AG04449 (cell line): ENCODE results near the gene STK32B.
"Not testable (repeated sequence)": the region's sequence is repeated elsewhere in the genome, so short reads cannot be mapped to it uniquely, and the experiment has no call there.

Source experiments
- CTCF ChIA-PET: fragments of 350-600 bp; formaldehyde crosslinking; extraction: SDS; loops from one replicate; lab custom pipeline; 2021; ENCODE audit warnings: antibody characterized with exemption; lab: Yijun Ruan, JAX
- POLR2A ChIA-PET: fragments of 400-600, 350-600 bp; formaldehyde crosslinking; extraction: SDS; loops from one replicate; lab custom pipeline; 2020; ENCODE audit warnings: antibody characterized with exemption, inconsistent platforms; lab: Yijun Ruan, JAX
- DNase-seq: peaks from one replicate; pipeline ENCODE4 v3.0.0-alpha.2; 2010; ENCODE audit warnings: low read depth, low spot score
- H3K4me3 ChIP-seq: 2 replicates; pipeline ENCODE4 v1.5.1; 2011; ENCODE audit warnings: low read depth, mild to moderate bottlenecking, control low read depth, low read length
- TF ChIP-seq, protein P1 (sequence below): IDR thresholded peaks from one replicate; pipeline ENCODE4 v1.5.1; 2011; ENCODE audit warnings: mild to moderate bottlenecking, moderate library complexity, low read length, control low read depth, inconsistent platforms; ENCODE audit not compliant: insufficient read depth; ENCODE audit errors: missing control alignments

STK32B gene

DNA sequence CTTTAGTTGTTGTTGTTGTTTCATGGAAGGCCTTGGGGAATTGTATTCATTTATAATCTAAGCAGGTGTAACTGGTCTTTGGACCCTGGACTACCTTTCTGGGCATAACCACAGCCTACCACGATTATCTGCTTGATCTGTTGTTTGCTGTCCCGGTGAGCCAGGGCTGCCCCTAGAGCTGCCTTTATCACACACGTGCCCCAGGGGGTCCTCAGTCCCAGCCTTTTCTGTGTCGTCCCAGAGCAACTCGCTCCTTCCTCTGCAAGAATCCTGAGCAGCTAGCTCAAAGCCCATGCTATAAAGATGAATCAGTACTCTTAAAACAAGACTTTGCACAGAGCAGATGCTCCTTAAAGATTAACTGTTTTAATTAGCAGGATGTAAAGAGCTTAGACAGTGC is 383.9 kb downstream of the STK32B start:
- ChIA-PET POLR2A (no interaction called here), CTCF (no interaction called here)
- no peak overlapping the region for H3K4me3 ChIP-seq
- TF ChIP-seq, protein P1, sequence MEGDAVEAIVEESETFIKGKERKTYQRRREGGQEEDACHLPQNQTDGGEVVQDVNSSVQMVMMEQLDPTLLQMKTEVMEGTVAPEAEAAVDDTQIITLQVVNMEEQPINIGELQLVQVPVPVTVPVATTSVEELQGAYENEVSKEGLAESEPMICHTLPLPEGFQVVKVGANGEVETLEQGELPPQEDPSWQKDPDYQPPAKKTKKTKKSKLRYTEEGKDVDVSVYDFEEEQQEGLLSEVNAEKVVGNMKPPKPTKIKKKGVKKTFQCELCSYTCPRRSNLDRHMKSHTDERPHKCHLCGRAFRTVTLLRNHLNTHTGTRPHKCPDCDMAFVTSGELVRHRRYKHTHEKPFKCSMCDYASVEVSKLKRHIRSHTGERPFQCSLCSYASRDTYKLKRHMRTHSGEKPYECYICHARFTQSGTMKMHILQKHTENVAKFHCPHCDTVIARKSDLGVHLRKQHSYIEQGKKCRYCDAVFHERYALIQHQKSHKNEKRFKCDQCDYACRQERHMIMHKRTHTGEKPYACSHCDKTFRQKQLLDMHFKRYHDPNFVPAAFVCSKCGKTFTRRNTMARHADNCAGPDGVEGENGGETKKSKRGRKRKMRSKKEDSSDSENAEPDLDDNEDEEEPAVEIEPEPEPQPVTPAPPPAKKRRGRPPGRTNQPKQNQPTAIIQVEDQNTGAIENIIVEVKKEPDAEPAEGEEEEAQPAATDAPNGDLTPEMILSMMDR, result no peak
- DNase-seq, result no peak

DNA sequence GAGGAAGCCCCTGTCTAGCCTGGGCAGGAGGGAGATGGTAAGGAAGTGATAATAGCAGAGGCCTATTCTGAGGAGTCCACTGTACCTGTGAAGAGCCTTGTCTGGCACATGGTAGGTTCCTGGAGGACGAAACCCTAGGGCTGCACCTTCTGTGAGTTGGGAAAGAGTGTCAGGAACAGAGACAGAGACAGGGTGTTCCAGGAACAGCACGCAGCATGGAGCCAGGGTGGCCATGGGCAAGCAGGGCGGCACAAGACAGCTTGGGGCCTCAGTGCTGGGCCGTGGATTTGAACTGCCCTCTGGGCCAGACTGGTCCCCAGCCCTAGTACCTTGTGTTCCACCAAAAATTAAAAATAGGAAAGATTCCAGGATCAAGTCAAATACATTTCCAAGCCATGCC is 384.5 kb downstream of the STK32B start:
- no peak overlapping the region for H3K4me3 ChIP-seq
- TF ChIP-seq, protein P1, result no peak
- ChIA-PET CTCF (no interaction called here), POLR2A (no interaction called here)
- no peak for DNase-seq

DNA sequence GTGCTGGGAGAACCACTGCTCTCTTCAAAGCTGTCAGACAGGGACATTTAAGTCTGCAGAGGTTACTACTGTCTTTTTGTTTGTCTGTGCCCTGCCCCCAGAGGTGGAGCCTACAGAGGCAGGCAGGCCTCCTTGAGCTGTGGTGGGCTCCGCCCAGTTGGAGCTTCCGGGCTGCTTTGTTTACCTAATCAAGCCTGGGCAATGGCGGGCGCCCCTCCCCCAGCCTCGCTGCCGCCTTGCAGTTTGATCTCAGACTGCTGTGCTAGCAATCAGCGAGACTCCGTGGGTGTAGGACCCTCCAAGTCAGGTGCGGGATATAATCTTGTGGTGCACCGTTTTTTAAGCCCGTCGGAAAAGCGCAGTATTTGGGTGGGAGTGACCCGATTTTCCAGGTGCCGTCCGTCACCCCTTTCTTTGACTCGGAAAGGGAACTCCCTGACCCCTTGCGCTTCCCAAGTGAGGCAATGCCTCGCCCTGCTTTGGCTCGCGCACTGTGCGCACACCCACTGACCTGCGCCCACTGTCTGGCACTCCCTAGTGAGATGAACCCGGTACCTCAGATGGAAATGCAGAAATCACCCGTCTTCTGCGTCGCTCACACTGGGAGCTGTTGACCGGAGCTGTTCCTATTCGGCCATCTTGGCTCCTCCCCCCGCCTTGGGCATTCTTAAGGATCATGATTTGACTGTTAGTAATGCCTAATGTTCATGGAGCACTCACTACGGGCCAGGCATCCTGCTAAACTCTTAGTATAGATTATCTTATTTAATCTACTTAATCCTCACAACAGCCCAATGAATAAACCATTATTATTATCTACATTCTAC is 392.9 kb downstream of the STK32B start:
- H3K4me3 ChIP-seq, DNase-seq, POLR2A ChIA-PET, CTCF ChIA-PET: not testable (repeated sequence)

DNA sequence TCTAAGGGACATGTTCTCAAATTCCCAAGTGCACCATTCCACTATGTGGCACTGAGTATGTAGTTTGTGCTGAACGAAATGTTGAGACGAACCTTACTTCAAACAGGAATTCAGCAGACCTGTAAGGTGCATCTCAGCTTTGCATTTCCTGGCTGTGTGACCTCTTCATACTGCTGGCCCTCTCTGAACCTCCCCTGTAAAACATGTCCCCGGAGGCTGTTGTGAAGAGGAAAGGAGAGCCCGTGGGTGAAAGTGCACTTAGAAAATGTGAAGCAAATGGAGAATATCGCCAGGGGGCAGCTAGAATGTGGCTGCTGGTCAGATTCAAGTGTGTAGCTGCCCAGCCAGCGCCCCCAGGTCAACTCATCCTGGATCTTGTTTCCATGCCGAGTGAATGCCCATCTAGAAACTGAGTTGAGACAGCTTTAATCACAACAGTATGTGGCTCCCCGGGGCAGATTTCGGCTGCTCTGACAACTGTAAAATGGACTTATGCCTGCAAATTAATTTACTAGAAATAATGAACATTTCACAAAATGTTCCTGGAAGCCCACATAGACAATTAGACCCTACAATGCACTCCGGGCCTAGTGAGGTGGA is 393.7 kb downstream of the STK32B start:
- TF ChIP-seq, protein P1, result no peak
- POLR2A ChIA-PET, result no interaction called here
- DNase-seq, result no peak
- CTCF ChIA-PET, result no interaction called here
- H3K4me3 ChIP-seq, result no peak overlapping the region

DNA sequence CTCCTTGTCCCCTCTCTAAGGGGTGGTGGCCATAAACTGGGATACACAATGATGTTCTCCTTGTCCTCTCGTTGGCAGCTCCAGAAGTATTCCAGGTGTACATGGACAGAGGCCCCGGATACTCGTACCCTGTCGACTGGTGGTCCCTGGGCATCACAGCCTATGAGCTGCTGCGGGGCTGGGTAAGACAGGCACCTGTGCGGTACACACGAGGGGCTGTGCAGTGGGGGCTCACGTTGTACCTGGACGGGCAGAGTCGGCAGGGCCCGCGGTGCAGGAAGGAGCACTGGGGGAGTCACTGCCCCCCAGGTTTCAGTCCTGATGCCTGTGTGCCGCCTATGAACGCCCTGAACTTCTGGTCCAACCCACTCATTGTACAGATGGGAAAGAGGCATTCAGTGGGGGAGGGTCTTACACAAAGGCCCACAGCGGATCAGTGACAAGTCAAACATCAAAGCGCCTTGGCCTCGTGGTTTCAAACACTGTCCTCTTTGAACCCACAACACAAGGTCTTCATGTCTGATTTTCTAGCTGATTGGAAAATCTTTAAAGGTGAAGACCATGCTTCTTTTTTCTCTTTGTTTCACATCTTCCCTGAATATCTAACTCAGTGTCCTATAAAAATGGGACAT is 395.4 kb downstream of the STK32B start:
- H3K4me3 ChIP-seq, result no peak overlapping the region
- ChIA-PET POLR2A (no interaction called here), CTCF (interaction anchor here (1.1 to 1.2 kb wide), 2 partner anchors 14 to 48 kb away, joined by 3 to 4 read pairs; no protein-coding TSS in a partner anchor)
- TF ChIP-seq, protein P1, result no peak
- no peak for DNase-seq

DNA sequence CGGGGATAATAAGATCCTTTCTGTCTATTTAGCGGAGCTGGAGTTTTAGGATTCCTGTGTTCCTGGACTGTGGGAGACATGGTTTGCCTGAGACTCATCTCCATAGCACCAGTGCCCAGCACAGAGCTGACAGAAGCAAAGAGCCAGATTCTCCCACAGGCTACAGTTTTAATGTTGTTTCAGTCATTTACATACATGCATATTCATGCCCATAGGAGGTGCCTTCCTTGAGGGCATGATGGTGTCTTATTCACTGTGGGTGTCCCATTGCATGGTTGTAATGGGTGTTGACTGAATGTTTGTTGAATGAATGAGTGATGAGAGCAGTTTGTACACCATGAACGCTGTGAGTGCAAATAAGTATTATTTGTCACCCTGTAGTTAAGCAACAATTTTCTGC is 396.5 kb downstream of the STK32B start:
- TF ChIP-seq, protein P1, result no peak
- POLR2A ChIA-PET, result no interaction called here
- CTCF ChIA-PET, result interaction anchor here (1.0 to 1.4 kb wide), 2 partner anchors 12 to 14 kb away, joined by 3 to 4 read pairs; no protein-coding TSS in a partner anchor

More for the DNA sequence above, 396.5 kb downstream of the STK32B start:
- H3K4me3 ChIP-seq, result no peak overlapping the region
- DNase-seq, result no peak
